ENCODE data around the gene SIM1.

SIM1 gene

GRCh38 chr6:100493206-100493888 is 28.6 kb upstream of the SIM1 start:
- Histone ChIP-seq H3K4me2 (ENCODE audit: low read depth, low read length, poor library complexity, severe bottlenecking) (peak overlapping the region; percentile 52), H3K36me3 (ENCODE audit: low read length) (0 out of 2 replicates have a peak, but pooled peaks cover 4% of the 10 kb centered on the region), H3K27me3 (ENCODE audit: low read length) (no peaks in the 10 kb centered on the region), H3F3A (ENCODE audit: insufficient read depth) (peaks cover 29% of the 10 kb centered on the region), H3K9ac (ENCODE audit: low read length) (peak overlapping the region; percentile 60), H3K4me3 (ENCODE audit: insufficient read depth, low read length, poor library complexity, severe bottlenecking) (no peak overlapping the region), H2AFZ (ENCODE audit: low read depth, low read length, severe bottlenecking) (no peak overlapping the region), H3K9me2 (replicated peaks; ENCODE audit: insufficient read depth, low read length) (no peaks in the 10 kb centered on the region), H3K79me2 (ENCODE audit: insufficient read depth, low read length) (no peaks in the 10 kb centered on the region), H3K9me3 (ENCODE audit: insufficient read depth, low read length) (no peaks in the 10 kb centered on the region), H3K27ac (ENCODE audit: low read depth, low read length) (peak overlapping the region; percentile 96), H4K20me1 (ENCODE audit: low read depth, low read length) (no peaks in the 10 kb centered on the region)
- TF ChIP-seq CTCF (IDR thresholded peaks at IDR 0.05; ENCODE audit: insufficient read depth, low read length, poor library complexity, severe bottlenecking) (no peak), EZH2phosphoT487 (conservative IDR thresholded peaks at IDR 0.05; ENCODE audit: low read length) (no peak)

GRCh38 chr6:100491952-100492670 is 27.4 kb upstream of the SIM1 start:
- Histone ChIP-seq H3K4me2 (ENCODE audit: low read depth, low read length, poor library complexity, severe bottlenecking) (peak overlapping the region; percentile 52), H3K36me3 (ENCODE audit: low read length) (0 out of 2 replicates have a peak, but pooled peaks cover 4% of the 10 kb centered on the region), H3K27me3 (ENCODE audit: low read length) (no peaks in the 10 kb centered on the region), H3K27ac (ENCODE audit: low read depth, low read length) (peak overlapping the region; percentile 96), H3K79me2 (ENCODE audit: insufficient read depth, low read length) (no peaks in the 10 kb centered on the region), H3K4me3 (ENCODE audit: insufficient read depth, low read length, poor library complexity, severe bottlenecking) (no peak overlapping the region), H2AFZ (ENCODE audit: low read depth, low read length, severe bottlenecking) (no peak overlapping the region), H3K9me2 (replicated peaks; ENCODE audit: insufficient read depth, low read length) (no peaks in the 10 kb centered on the region), H4K20me1 (ENCODE audit: low read depth, low read length) (no peaks in the 10 kb centered on the region), H3K9me3 (ENCODE audit: insufficient read depth, low read length) (no peaks in the 10 kb centered on the region), H3K9ac (ENCODE audit: low read length) (peak overlapping the region; percentile 60), H3F3A (ENCODE audit: insufficient read depth) (peaks cover 29% of the 10 kb centered on the region)
- no peak for TF ChIP-seq EZH2phosphoT487 (conservative IDR thresholded peaks at IDR 0.05; ENCODE audit: low read length)

GRCh38 chr6:100490065-100490464 is 25.3 kb upstream of the SIM1 start:
- peak overlapping the region; percentile 96 for H3K27ac ChIP-seq (ENCODE audit: low read depth, low read length)
- no peaks in the 10 kb centered on the region for H4K20me1 ChIP-seq (ENCODE audit: low read depth, low read length)
- H3F3A ChIP-seq (ENCODE audit: insufficient read depth) = peaks cover 43% of the 10 kb centered on the region
- no peak for TF ChIP-seq EZH2phosphoT487 (conservative IDR thresholded peaks at IDR 0.05; ENCODE audit: low read length)
- TF ChIP-seq CTCF (IDR thresholded peaks at IDR 0.05; ENCODE audit: insufficient read depth, low read length, poor library complexity, severe bottlenecking) = no peak
- no peaks in the 10 kb centered on the region for H3K79me2 ChIP-seq (ENCODE audit: insufficient read depth, low read length)
- H3K4me3 ChIP-seq (ENCODE audit: insufficient read depth, low read length, poor library complexity, severe bottlenecking) = no peak overlapping the region
- no peaks in the 10 kb centered on the region for H3K9me2 ChIP-seq (replicated peaks; ENCODE audit: insufficient read depth, low read length)
- H3K36me3 ChIP-seq (ENCODE audit: low read length) = no peaks in the 10 kb centered on the region
- H3K4me2 ChIP-seq (ENCODE audit: low read depth, low read length, poor library complexity, severe bottlenecking) = peak overlapping the region; percentile 17
- H3K9me3 ChIP-seq (ENCODE audit: insufficient read depth, low read length) = no peaks in the 10 kb centered on the region
- peak overlapping the region; percentile 59 for H3K9ac ChIP-seq (ENCODE audit: low read length)
- no peaks in the 10 kb centered on the region for H3K27me3 ChIP-seq (ENCODE audit: low read length)
- no peak overlapping the region for H2AFZ ChIP-seq (ENCODE audit: low read depth, low read length, severe bottlenecking)

- TF ChIP-seq CTCF (IDR thresholded peaks at IDR 0.05; ENCODE audit: insufficient read depth, low read length, poor library complexity, severe bottlenecking) (no peak), EZH2phosphoT487 (conservative IDR thresholded peaks at IDR 0.05; ENCODE audit: low read length) (no peak)
- peaks cover 47% of the 10 kb centered on the region for H3F3A ChIP-seq (ENCODE audit: insufficient read depth)
- peak overlapping the region; percentile 96 for H3K27ac ChIP-seq (ENCODE audit: low read depth, low read length)
- no peaks in the 10 kb centered on the region for H3K79me2 ChIP-seq (ENCODE audit: insufficient read depth, low read length)
- H3K27me3 ChIP-seq (ENCODE audit: low read length) = no peaks in the 10 kb centered on the region
- H3K4me3 ChIP-seq (ENCODE audit: insufficient read depth, low read length, poor library complexity, severe bottlenecking) = no peak overlapping the region
- no peaks in the 10 kb centered on the region for H4K20me1 ChIP-seq (ENCODE audit: low read depth, low read length)
- peak overlapping the region; percentile 68 for H3K4me2 ChIP-seq (ENCODE audit: low read depth, low read length, poor library complexity, severe bottlenecking)
- no peaks in the 10 kb centered on the region for H3K36me3 ChIP-seq (ENCODE audit: low read length)
- no peak overlapping the region for H2AFZ ChIP-seq (ENCODE audit: low read depth, low read length, severe bottlenecking)
- H3K9me3 ChIP-seq (ENCODE audit: insufficient read depth, low read length) = no peaks in the 10 kb centered on the region
- peak overlapping the region; percentile 59; the same call in 1 of the 2 replicates for H3K9ac ChIP-seq (ENCODE audit: low read length)
- no peaks in the 10 kb centered on the region for H3K9me2 ChIP-seq (replicated peaks; ENCODE audit: insufficient read depth, low read length)
Measured at GRCh38 chr6:100488244-100488643, 23.5 kb upstream of the SIM1 start.

All from SU-DHL-6 (cell line).